ENCODE measurements around the gene C1QTNF4. TPM values are rescaled to one million over a fixed set of nuclear protein-coding genes. Genes with fewer than 3 reads are reported as not detected.

The C1QTNF4 gene
- total and polyA plus RNA-seq, 10 of the 15 experiments (the other 5 are each of a cell fraction or from before 2014, with no cell fraction given), result 0.06 TPM; not detected in 9

DNA sequence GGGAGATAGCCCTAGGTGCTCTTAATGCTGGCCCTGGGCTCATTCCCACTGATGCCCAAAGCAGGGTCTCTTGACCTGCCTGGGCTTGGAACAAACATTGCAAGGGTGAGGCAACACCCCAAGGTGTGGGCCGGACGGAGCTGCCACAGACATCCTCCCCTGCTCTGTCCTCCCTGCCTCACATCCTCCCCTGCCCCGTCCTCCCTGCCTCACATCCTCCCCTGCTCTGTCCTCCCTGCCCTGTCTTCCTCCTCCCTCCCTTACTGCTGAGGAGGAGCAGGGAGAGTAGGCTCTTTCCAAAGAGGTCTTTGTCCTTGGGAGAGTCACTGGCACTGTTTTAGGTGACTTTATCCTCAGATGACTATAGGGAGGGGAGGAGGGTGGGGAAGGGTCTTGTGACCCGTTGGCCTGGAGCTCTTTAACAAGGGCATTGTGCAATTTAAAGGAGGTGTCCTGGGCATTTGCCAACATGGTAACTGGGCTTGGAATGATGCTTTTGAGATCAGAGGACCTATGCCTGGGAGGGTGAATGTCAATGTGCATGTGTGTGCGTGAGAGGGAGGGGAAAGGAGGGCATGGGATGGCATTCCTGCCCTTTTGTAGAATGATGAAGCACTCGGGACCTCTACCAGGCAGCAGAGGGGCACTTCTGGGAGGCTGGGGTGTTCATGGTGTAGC, 7.0 kb downstream of the C1QTNF4 start:
- TF ChIP-seq, protein P1, sequence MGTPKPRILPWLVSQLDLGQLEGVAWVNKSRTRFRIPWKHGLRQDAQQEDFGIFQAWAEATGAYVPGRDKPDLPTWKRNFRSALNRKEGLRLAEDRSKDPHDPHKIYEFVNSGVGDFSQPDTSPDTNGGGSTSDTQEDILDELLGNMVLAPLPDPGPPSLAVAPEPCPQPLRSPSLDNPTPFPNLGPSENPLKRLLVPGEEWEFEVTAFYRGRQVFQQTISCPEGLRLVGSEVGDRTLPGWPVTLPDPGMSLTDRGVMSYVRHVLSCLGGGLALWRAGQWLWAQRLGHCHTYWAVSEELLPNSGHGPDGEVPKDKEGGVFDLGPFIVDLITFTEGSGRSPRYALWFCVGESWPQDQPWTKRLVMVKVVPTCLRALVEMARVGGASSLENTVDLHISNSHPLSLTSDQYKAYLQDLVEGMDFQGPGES (IDR thresholded peaks at IDR 0.05), result no peak
- no peak for TF ChIP-seq CHD2 (IDR thresholded peaks at IDR 0.05; ENCODE audit: borderline replicate concordance, low read depth, low read length)
- TF ChIP-seq NR2F1 (conservative IDR thresholded peaks at IDR 0.05), result no peak
- TF ChIP-seq ZNF687 (IDR thresholded peaks at IDR 0.05), result no peak
- no peak for TF ChIP-seq HDAC2 (IDR thresholded peaks at IDR 0.05)
- TF ChIP-seq STAT3 (IDR thresholded peaks at IDR 0.05; ENCODE audit: low read depth, low read length), result no peak
- TF ChIP-seq YY1 (IDR thresholded peaks at IDR 0.05; ENCODE audit: low read depth, low read length), result no peak
- TF ChIP-seq, protein P2, sequence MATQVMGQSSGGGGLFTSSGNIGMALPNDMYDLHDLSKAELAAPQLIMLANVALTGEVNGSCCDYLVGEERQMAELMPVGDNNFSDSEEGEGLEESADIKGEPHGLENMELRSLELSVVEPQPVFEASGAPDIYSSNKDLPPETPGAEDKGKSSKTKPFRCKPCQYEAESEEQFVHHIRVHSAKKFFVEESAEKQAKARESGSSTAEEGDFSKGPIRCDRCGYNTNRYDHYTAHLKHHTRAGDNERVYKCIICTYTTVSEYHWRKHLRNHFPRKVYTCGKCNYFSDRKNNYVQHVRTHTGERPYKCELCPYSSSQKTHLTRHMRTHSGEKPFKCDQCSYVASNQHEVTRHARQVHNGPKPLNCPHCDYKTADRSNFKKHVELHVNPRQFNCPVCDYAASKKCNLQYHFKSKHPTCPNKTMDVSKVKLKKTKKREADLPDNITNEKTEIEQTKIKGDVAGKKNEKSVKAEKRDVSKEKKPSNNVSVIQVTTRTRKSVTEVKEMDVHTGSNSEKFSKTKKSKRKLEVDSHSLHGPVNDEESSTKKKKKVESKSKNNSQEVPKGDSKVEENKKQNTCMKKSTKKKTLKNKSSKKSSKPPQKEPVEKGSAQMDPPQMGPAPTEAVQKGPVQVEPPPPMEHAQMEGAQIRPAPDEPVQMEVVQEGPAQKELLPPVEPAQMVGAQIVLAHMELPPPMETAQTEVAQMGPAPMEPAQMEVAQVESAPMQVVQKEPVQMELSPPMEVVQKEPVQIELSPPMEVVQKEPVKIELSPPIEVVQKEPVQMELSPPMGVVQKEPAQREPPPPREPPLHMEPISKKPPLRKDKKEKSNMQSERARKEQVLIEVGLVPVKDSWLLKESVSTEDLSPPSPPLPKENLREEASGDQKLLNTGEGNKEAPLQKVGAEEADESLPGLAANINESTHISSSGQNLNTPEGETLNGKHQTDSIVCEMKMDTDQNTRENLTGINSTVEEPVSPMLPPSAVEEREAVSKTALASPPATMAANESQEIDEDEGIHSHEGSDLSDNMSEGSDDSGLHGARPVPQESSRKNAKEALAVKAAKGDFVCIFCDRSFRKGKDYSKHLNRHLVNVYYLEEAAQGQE (IDR thresholded peaks at IDR 0.05; ENCODE audit: low read depth, low read length), result no peak
- TF ChIP-seq, protein P3, sequence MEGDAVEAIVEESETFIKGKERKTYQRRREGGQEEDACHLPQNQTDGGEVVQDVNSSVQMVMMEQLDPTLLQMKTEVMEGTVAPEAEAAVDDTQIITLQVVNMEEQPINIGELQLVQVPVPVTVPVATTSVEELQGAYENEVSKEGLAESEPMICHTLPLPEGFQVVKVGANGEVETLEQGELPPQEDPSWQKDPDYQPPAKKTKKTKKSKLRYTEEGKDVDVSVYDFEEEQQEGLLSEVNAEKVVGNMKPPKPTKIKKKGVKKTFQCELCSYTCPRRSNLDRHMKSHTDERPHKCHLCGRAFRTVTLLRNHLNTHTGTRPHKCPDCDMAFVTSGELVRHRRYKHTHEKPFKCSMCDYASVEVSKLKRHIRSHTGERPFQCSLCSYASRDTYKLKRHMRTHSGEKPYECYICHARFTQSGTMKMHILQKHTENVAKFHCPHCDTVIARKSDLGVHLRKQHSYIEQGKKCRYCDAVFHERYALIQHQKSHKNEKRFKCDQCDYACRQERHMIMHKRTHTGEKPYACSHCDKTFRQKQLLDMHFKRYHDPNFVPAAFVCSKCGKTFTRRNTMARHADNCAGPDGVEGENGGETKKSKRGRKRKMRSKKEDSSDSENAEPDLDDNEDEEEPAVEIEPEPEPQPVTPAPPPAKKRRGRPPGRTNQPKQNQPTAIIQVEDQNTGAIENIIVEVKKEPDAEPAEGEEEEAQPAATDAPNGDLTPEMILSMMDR (IDR thresholded peaks at IDR 0.05 in 2 of 3, conservative IDR thresholded peaks at IDR 0.05 in 1 of 3; ENCODE audit: control insufficient read depth in 2 of 3, extremely low read depth in 1 of 3, insufficient read depth in 1 of 3, low read depth in 3 of 3, low read length in 3 of 3), result no peak
- RAD21 ChIA-PET (ENCODE audit: unreplicated experiment), result no interaction called here
- no peaks in the 10 kb centered on the region; the same call in 1 of the 2 replicates for H3K79me2 ChIP-seq (ENCODE audit: control insufficient read depth, insufficient read depth, low read length)
- H3K9me3 ChIP-seq (replicated peaks; ENCODE audit: control insufficient read depth, insufficient read depth, low read length), result no peaks in the 10 kb centered on the region
- in situ Hi-C loops (cut with MboI) (no loop called here), intact Hi-C loops (cut with micrococcal nuclease; ENCODE audit: unreplicated experiment) (no loop called here)
- H3K27me3 ChIP-seq (replicated peaks in 1 of 2; ENCODE audit: control insufficient read depth in 2 of 2, insufficient read depth in 2 of 2, low read length in 1 of 2), result peaks cover 0 to under 1% of the 10 kb centered on the region in 2 experiments; a peak in 2 of 4 replicates
- no peak for ATAC-seq
- H3K27ac ChIP-seq (ENCODE audit: control insufficient read depth, insufficient read depth), result no peak overlapping the region
- CTCF ChIA-PET, result no interaction called here
- no peak for FAIRE-seq
- H2AFZ ChIP-seq (ENCODE audit: control insufficient read depth, low read depth, low read length), result no peak overlapping the region
- no peaks in the 10 kb centered on the region for H4K20me1 ChIP-seq (ENCODE audit: control insufficient read depth, insufficient read depth)
- no peak overlapping the region for H3K4me3 ChIP-seq
- no TSS peak for BruUV-seq (replicated peaks)
- POLR2A ChIA-PET, result interaction anchor here (0.5 kb wide), 1 partner anchor 87 kb away, joined by 3 read pairs; no protein-coding TSS in a partner anchor
- peaks cover 5 to 15% of the 10 kb centered on the region in 2 experiments for H3K36me3 ChIP-seq (ENCODE audit: control insufficient read depth in 2 of 2, insufficient read depth in 2 of 2, low read length in 1 of 2)
- WGBS (ENCODE audit: insufficient coverage, insufficient replicate concordance, low lambda C conversion rate, missing lambda C conversion rate), result 51% methylated on average over 6 of the region's 6 CpGs
- SMC1A ChIA-PET (ENCODE audit: uncharacterized antibody, unreplicated experiment), result no interaction called here
- no peak overlapping the region for H3K4me2 ChIP-seq (ENCODE audit: control insufficient read depth, insufficient read depth)
- no peak for DNase-seq (ENCODE audit: low read depth, low spot score)
- H3K9ac ChIP-seq (ENCODE audit: control insufficient read depth, insufficient read depth, low read length), result no peak overlapping the region
- peaks cover 7% of the 10 kb centered on the region for H3K4me1 ChIP-seq (ENCODE audit: control insufficient read depth, insufficient read depth, low read length)
